Vagina (tissue), 2 donors: Measurements from ENCODE around the gene THSD7B. TPM values are rescaled to one million over a fixed set of nuclear protein-coding genes. Genes with fewer than 3 reads are reported as not detected.

ENCODE experiments used
- DNase-seq, 2 donors: peaks; one replicate each; pipeline ENCODE4 v3.0.0-alpha.2; 2017; ENCODE audit errors: extremely low spot score in 2 of 2
- H3K27ac ChIP-seq: fragments of 200-600 bp; sonication (generic); one replicate; pipeline ENCODE4 v1.5.1; 2019
- H3K27me3 ChIP-seq: fragments of 200-600 bp; sonication (generic); one replicate; pipeline ENCODE4 v1.5.1; 2019
- H3K36me3 ChIP-seq, 2 donors: fragments of 200-600 bp; sonication (generic); one replicate each; pipeline ENCODE4 v1.5.1; 2017 to 2019
- H3K4me1 ChIP-seq: fragments of 200-600 bp; sonication (generic); one replicate; pipeline ENCODE4 v1.5.1; 2019
- H3K4me3 ChIP-seq, 2 donors: fragments of 200-600 bp; sonication (generic); 1 replicate in 1 of 2; 2 replicates in 1 of 2; pipeline ENCODE4 v1.5.1; 2016 to 2019
- H3K9me3 ChIP-seq: fragments of 200-600 bp; sonication (generic); one replicate; pipeline ENCODE4 v1.5.1; 2019
- CTCF ChIP-seq, 3 experiments: fragments of 450-650 bp in 2 of 3; fragments of 200-600 bp in 1 of 3; sonication (generic) in 1 of 3; IDR thresholded peaks; one replicate each; pipeline ENCODE4 v1.5.1; 2017 to 2019; ENCODE audit warnings: antibody characterized with exemption in 3 of 3, mild to moderate bottlenecking in 2 of 3, moderate library complexity in 2 of 3
- POLR2A ChIP-seq, 2 donors: fragments of 450-650 bp; IDR thresholded peaks; one replicate each; pipeline ENCODE4 v1.6.1; 2017; ENCODE audit warnings: antibody characterized with exemption in 2 of 2, mild to moderate bottlenecking in 2 of 2, moderate library complexity in 2 of 2
- POLR2AphosphoS5 ChIP-seq, 2 donors: sonication (generic); formaldehyde crosslinking; IDR thresholded peaks; one replicate each; pipeline ENCODE4 v1.9.0; 2017; ENCODE audit warnings: antibody characterized with exemption in 2 of 2, mild to moderate bottlenecking in 2 of 2, low read depth in 1 of 2; ENCODE audit not compliant: insufficient read depth in 1 of 2
- intact Hi-C: fragments of 100-400 bp; cut with DNase I; formaldehyde crosslinking; loops from one replicate; pipeline ENCODE4 v1.15.1; 2023
- total RNA-seq: library from RNA; depleted of rRNA; stranded (reverse); fragments of >200 nt; gene quantifications from one replicate; pipeline ENCODE4 v1.2.3, GENCODE V29; 2016

The THSD7B gene
- total RNA-seq, 1 donor from 2014 or later: 0.49 TPM

- Histone ChIP-seq H3K4me1 (no peaks in the 10 kb centered on the region), H3K27me3 (no peaks in the 10 kb centered on the region), H3K27ac (no peak overlapping the region), H3K36me3 (no peaks in the 10 kb centered on the region), H3K4me3 (no peak overlapping the region), H3K9me3 (no peaks in the 10 kb centered on the region)
- TF ChIP-seq POLR2AphosphoS5 (IDR thresholded peaks at IDR 0.05; ENCODE audit: insufficient read depth in 1 of 2, low read depth in 1 of 2) (no peak), CTCF (IDR thresholded peaks at IDR 0.05) (no peak), POLR2A (IDR thresholded peaks at IDR 0.05) (no peak)
- intact Hi-C loops: no loop called here
- no peak for DNase-seq
Observed at GRCh38 chr2:137123226-137123625, 357.9 kb downstream of the THSD7B start.

DNA sequence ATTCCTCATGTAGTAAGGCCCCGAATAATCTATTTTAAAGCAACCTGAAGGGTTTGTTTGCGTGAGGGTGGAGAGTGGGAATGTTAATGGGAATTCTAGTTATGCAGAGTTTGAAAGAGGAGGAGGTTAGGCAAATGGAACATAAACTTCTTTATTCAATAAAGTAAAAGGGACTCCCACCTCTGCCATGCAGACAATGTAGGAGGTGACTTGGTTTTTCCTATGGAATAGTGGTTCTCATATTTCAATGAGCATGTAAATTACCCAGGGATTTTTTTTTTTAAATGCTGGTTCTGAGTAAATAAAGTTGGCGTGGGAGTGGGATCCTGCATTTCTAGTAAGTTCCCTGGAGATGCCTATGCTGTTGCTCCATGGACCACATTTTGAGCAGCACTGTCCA lies 367.9 kb downstream of the THSD7B start:
- Histone ChIP-seq H3K4me1 (no peaks in the 10 kb centered on the region), H3K27me3 (no peaks in the 10 kb centered on the region), H3K36me3 (no peaks in the 10 kb centered on the region), H3K9me3 (no peaks in the 10 kb centered on the region), H3K27ac (no peak overlapping the region), H3K4me3 (no peak overlapping the region)
- no peak for DNase-seq
- intact Hi-C loops: no loop called here
- TF ChIP-seq CTCF (IDR thresholded peaks at IDR 0.05) (no peak), POLR2A (IDR thresholded peaks at IDR 0.05) (no peak), POLR2AphosphoS5 (IDR thresholded peaks at IDR 0.05; ENCODE audit: insufficient read depth in 1 of 2, low read depth in 1 of 2) (no peak)

- no peaks in the 10 kb centered on the region for H3K4me1 ChIP-seq
- H3K4me3 ChIP-seq: no peak overlapping the region
- no peaks in the 10 kb centered on the region for H3K36me3 ChIP-seq
- TF ChIP-seq POLR2A (IDR thresholded peaks at IDR 0.05) (no peak), POLR2AphosphoS5 (IDR thresholded peaks at IDR 0.05; ENCODE audit: insufficient read depth in 1 of 2, low read depth in 1 of 2) (no peak), CTCF (IDR thresholded peaks at IDR 0.05) (no peak)
- DNase-seq: no peak
- H3K27ac ChIP-seq: no peak overlapping the region
- no peaks in the 10 kb centered on the region for H3K27me3 ChIP-seq
- no peaks in the 10 kb centered on the region for H3K9me3 ChIP-seq
- intact Hi-C loops: no loop called here
Observed at GRCh38 chr2:137138263-137138662, 372.9 kb downstream of the THSD7B start.

GRCh38 chr2:137151731-137152130 lies 386.4 kb downstream of the THSD7B start:
- TF ChIP-seq CTCF (IDR thresholded peaks at IDR 0.05) (no peak), POLR2AphosphoS5 (IDR thresholded peaks at IDR 0.05; ENCODE audit: insufficient read depth in 1 of 2, low read depth in 1 of 2) (no peak), POLR2A (IDR thresholded peaks at IDR 0.05) (no peak)
- H3K27me3 ChIP-seq: no peaks in the 10 kb centered on the region
- intact Hi-C loops: no loop called here
- no peak for DNase-seq
- H3K9me3 ChIP-seq: no peaks in the 10 kb centered on the region
- no peak overlapping the region for H3K27ac ChIP-seq
- H3K4me1 ChIP-seq: no peaks in the 10 kb centered on the region
- no peaks in the 10 kb centered on the region for H3K36me3 ChIP-seq
- H3K4me3 ChIP-seq: no peak overlapping the region

DNA sequence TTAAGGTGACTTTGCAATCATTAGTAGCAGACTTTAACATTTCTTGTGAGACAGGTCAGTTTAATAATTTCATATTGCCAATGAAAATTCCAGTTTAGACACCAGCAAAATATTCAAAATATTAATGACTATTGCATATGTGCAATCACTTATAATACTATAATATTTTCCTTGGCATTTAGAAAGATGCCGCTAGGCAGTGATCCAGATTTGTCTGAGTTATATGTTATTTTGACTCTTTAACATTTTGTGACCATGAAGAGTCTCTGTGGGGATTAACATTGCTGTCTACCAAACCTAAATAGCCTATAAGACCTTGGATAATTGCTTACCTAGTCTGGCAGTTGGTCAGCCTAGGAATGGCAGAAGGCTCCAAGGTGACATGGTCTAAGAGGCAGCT lies 389.6 kb downstream of the THSD7B start:
- no peaks in the 10 kb centered on the region for H3K27me3 ChIP-seq
- H3K9me3 ChIP-seq: no peaks in the 10 kb centered on the region
- DNase-seq: no peak
- TF ChIP-seq POLR2AphosphoS5 (IDR thresholded peaks at IDR 0.05; ENCODE audit: insufficient read depth in 1 of 2, low read depth in 1 of 2) (no peak), CTCF (IDR thresholded peaks at IDR 0.05) (no peak), POLR2A (IDR thresholded peaks at IDR 0.05) (no peak)
- H3K4me3 ChIP-seq: no peak overlapping the region
- intact Hi-C loops: no loop called here
- H3K36me3 ChIP-seq: no peaks in the 10 kb centered on the region
- H3K4me1 ChIP-seq: no peaks in the 10 kb centered on the region
- H3K27ac ChIP-seq: no peak overlapping the region
